Stimulated activated CD8-positive, alpha-beta memory T cell treated with anti-CD3 and anti-CD28 coated beads, Interleukin-2, amount 100 ng/mL, for 1 hour (primary cell): ENCODE results near the gene ALPP.
"Not testable (repeated sequence)": the region's sequence is repeated elsewhere in the genome, so short reads cannot be mapped to it uniquely, and the experiment has no call there.

Experiments
- DNase-seq, 2 donors: peaks; one replicate each; pipeline ENCODE4 v3.0.0-alpha.2; 2020; ENCODE audit warnings: low read depth in 2 of 2

ALPP gene

DNA sequence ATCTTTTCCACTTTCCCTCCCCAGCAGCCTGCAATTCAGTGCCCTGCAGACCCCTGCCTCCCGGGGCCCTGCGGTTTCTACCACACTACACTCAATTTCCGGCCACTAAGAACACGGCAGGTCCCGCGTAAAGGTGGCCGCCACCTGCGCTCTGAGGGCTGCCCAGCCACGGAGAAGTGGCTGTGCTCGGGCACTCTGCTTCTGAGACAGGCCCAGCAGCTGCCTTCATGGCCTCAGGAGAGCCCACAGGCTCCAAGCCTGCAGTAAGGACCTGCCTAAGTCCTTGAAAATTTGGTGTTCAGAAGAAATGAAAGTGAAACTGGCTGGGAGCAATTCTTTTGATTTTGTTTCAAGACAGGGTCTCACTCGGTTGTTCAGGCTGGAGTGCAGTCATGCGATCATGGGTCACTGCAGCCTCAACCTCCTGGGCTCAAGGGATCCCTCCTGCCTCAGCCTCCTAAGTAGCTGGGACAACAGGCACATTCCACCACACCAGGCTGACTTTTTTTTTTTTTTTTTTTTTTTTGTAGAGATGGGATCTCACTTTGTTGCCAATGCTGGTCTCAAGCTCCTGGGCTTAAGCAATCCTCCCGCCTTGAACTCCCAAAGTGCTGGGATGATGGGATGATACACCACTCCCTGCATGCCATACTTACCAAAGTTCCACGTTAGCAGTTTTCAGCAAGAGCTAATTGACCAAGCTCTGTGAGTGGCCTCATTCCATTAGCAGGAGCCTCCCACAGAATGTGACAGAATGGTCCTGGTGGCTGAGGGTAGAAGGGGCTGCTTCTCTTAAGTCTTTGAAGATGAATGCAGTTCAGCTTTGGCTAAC lies 14.6 kb upstream of the ALPP start:
- DNase-seq = no peak

DNA sequence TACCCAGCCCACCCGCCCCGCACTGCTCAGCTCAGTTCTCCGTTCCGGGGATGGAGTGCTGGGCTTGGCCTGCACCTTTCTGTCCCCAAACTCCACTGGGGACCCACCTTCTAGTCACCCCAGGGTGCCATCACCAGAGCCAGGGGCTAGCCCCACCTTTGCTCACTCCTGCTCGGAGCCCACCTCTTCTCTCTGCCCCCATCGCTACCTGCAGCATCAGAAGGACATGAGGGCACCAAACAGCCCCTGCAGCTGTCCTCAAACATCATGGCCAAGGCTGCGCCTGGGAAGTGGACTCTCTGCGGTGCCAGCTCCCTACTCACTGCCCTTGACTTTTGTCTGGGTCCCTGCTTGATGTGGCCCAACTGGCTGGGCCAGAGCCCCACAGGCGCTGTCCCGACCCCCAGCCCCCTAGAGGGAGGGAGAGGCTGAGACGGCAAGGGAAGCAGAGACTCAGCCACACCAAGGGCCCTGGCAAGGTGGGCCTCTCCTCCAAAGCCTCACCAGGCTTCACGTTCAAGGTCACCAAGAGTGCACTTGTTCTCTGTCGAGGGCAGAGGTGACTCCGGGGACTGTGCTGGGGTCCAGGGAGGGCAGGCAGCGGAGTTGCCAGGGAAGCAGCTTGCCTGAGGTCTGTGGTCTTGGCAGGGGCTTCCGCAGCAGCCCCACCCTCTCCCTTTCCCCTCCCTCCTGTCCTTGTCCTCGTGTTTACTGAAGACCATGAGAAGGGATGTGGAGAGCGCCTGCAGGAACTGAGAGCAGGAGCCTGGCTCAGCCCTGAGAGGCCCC lies 13.6 kb upstream of the ALPP start:
- not testable (repeated sequence) for DNase-seq

DNA sequence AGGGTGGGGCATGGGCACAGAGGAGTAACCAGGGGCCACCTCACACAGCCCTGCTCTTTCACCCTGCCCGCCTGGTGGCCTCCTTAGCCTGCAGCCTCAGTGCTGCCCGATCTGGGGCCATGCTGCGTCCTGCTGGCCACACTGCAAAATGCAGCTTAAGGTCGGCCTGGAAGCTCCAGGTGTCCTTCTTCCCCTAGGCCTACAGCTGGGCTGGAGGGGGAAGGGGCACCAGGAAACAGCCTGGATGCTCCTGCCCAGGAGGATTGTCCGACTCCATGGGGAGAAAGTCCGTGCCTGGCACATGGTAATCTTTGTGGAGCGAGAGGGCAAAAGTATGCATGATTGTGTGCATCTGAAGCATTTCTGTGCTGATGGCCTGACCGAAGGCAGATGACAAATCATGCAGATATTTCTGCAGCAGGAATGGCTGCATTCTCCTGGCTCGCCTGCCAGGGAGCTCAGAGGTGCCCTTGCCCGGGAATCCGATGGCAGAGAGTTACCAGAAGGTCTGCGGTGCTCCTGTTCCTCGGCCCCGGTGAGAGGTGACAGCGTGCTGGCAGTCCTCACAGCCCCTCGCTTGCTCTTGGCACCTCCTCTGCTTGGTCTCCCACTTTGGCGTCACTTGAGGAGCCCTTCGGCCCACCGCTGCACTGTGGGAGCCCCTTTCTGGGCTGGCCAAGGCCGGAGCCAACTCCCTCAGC lies 12.8 kb upstream of the ALPP start:
- no peak for DNase-seq

DNA sequence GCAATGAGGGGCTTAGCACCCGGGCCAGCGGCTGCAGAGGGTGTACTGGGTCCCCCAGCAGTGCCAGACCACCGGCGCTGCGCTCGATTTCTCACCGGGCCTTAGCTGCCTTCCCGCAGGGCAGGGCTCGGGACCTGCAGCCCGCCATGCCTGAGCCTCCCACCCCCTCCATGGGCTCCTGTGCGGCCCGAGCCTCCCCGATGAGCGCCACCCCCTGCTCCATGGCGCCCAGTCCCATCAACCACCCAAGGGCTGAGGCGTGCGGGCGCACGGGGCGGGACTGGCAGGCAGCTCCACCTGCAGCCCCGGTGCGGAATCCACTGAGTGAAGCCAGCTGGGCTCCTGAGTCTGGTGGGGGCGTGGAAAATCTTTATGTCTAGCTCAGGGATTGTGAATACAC lies 12.1 kb upstream of the ALPP start:
- DNase-seq = not testable (repeated sequence)

DNA sequence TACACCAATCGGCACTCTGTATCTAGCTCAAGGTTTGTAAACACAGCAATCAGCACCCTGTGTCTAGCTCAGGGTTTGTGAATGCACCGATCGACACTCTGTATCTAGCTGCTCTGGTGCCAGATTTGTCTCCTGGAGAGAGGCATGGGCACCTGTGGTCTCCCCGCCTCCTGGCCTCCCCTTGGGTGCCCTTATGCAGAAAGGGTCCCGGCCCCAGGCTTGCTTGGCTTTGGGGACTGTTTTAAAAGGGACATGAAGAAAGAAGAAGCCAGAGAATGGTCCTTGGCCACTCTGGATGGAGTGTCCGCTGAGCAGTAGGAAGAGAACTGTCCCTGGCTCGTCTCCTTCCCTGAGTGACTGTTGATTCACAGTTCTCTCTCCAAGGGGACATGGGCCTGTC lies 11.5 kb upstream of the ALPP start:
- no peak for DNase-seq

DNA sequence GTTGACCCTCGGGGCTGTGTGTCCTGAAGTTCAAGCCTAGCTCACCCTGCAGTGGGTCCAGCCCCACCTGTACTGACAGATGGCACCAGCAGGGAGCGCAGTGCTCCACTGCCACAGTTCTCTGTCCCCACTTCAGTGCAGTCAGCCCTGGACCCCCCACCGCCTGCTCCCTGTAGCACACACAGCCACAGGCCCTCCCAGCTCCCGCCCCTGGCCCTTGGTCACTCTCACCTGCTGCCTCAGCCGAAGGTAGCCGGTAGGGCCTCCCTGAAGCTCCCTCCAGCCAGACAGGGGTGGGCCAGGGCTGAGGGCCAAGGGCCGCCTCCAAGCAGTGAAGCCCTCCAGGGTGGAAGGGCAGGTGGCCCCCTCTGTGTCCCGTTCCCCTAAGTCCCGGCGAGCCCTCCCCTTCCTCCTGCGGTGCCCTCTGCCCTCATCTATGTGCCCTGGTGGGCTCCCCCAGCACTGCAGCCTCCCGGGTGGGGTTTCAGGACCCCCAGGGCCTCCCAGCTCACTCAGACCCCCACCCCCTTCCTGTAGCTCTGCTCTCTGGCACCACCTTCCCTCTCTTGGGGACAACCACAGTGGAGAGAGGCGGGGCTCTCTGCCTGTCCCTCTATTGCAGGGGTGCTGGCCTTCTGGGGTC lies 10.8 kb upstream of the ALPP start:
- DNase-seq = no peak

DNA sequence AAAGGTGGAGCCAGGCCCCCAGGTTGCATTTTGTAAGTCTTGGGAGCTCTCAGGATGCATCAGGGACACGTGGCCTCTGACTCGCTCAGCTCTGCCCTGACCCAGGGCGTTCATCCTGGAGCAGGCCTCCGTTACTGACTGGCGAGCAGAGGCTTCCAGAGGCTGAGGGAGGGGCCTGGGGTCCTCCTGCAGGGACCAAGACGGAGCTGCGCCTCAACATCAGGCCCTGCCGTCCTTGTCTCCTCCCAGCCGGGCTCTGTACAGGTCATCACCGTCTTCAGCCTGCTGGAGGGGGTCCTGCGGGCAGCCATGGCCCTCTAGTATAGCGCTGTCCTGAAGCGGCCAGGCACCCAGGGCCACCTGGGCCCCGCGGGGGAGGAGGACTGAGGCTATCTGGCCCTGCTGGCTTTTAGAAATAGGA lies 10.2 kb upstream of the ALPP start:
- DNase-seq = no peak

DNA sequence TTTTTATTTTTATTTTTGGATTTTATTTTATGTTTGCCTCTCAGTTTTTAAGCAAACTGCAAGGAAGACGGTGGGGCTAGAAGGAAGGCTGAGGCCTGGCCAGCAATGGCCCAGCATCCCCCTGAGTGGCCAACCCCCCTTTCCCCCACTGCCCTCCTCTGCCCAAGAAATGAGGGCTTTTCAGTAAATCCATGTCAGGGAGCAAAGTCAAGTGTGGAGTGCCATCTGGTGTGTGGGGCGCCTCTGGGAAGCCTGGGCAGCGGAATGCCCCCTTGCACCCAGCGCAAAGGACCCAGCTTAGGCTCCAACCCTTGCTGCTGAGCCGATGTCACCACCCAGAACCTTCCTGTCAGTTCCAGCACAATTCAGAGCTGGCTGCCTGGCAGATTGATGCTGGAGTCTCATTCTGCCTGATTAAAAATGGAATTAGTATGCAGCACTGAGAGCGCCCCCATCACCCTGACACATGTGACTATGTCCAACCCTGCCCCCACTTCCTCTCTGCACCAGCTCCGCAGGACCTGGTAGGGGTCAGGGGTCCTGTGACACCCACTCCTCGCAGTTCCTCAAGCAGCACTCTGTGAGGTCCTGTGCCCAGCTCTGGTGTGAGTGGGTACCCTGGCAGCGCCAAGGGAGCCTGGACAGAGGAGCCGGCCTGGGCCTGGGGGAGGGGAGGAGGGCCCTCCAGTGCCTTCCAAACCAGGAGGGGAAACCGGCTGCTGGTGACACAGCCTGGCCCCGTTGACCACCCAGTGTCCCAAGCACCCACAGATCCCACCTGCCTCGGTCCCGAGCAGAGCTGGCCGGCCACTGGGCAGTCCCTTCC lies 9.2 kb upstream of the ALPP start:
- no peak for DNase-seq

DNA sequence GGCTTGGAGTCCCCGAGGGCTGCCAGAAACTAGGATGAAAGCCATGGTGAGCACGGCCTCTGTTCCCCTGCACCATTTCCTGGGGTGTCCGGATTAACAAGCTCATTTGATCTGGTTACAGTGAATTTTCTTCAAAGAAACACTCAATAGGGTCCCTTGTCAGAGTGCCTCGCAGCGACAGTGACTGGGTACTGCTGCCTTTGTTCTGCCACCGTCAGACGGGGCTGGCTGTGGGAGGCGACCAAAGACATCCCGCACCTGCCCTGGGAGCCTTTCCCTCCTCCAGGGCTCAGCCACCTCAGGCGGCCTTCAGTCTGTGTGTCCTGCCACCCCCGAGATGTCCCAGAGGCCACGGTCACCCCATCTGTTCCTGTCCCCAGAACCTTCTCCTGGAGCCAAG lies 8.5 kb upstream of the ALPP start:
- not testable (repeated sequence) for DNase-seq

DNA sequence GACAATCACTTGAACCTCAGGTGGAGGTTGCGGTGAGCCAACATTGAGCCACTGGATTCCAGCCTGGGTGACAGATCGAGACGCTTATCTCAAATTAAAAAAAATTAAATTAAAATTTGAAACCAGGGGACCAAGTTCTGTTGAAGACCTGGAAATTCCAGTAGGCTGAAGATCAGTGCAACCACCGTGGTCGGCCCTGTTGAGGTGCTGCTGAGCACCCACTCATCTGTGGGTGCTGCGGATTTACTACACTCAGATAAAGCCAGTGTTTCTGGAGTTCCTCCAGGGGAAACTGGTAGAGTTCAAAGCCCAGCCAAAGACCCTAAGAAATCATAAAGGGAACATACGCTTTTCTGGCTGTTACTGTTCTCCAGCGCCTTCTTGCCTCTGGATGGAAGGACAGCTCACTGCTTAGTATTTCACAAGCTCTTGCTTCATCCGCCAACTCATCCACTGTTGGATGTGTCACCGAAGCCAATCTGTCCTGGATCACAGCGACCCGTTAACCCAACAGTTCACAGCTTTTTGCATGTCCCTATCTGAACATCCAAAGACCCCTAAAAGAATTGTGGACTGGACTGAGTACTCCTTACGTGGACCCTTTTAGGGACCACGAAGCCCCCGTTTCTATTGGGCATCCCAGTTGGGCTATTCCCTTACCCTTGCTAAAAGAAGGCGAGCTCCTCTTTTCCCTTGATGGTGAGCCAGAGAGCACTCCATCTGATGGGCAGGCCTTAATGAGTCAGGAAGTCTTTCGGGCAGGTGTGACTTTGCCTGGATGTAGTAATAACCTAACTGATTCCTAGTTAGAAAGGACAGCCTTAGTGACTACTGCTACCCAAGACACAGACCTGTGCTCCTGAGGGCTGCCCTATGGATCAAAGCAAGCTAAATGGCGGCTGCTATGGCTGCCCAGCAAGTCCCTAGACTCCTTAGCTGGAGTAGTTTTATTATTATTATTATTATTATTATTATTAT lies 6.0 kb upstream of the ALPP start:
- no peak for DNase-seq

DNA sequence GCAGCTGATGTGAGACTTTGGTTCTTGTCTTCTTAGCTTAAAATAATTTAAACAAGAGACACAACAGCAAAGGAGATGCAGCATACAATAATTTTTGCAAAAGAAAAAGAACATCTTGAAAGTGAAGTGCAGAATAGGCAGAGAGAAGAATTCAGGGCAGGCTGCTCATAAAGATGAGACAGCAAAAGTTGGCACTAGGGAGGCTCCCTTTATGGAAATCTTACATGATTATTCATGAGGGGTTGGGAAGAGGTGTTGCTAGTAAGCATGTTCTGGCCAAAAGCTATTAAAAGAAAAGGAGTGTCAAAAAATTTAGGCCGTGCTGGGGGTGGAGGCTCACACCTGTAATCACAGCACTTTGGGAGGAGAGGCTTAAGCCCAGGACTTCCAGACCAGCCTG lies 4.2 kb upstream of the ALPP start:
- DNase-seq = no peak

DNA sequence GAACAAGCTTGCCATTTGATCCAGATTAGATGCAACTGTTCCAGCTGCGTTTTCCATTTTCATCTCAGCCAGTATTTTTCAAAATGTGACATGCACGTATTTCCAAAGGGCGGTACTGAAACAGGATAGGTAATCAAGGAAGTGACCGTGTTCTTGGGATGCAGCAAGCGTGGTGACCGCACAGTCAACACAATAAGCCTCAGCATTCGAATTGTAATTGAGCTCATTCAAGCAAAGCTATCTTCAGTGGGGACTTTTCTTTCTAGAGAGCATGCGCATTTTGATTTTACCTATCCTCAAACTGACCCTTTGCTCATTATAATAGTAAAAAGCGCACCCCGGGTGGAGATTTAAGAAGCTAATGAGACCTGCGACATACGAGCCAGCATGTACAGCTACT lies 3.4 kb upstream of the ALPP start:
- no peak for DNase-seq

DNA sequence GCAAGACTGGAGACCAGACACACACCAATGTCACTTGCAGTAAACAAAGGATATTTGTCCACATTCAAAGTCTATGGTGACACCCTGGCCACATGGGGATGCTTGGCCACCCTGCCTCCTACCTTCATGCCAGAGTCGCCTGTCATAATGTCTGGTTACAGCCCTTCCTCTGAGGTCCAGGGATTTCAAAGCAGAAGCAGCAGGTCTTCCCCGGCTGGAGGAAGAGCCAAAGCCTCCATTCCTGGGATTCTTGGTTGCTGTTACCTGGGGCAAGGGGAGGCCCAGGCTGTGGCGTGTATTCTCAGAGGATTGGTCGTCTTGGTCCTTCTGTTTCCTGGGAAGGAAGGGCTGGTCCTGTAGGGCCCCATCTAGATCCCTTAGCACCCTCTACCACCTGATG lies 2.3 kb upstream of the ALPP start:
- no peak for DNase-seq

DNA sequence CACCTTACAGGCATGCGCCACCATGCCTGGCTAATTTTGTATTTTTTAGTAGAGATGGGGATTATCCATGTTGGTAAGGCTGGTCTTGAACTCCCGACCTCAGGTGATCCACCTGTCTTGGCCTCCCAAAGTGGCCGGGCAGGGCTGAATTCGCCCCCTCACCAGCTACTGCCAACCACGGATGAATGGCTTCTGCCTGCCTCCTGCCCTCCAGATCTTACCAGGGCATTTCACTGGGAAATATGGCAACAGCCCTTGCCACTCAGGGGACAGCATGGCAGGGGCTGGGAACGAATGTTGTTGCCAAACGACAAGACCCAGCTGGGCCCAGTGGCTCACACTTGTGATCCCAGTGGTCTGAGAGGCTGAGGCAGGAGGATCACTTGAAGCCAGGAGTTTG lies 1.8 kb upstream of the ALPP start:
- no peak for DNase-seq

DNA sequence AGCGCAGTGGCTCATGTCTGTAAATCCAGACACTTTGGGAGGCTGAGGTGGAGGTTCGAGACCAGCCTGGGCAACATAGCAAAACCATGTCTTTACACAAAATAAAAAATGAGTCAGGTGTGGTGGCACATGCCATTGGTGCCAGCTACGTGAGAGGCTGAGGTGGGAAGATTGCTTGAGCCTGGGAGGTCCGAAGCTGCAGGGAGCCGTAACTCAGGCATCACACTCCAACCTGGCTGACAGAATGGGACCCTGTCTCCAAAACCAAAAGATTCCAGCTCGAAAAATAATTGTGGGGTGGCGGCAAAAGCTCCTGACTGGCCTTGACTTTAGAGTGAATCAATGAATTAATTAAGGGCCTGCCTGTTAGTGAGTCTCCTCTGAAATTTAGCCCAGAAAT lies 1.2 kb upstream of the ALPP start:
- DNase-seq = no peak

DNA sequence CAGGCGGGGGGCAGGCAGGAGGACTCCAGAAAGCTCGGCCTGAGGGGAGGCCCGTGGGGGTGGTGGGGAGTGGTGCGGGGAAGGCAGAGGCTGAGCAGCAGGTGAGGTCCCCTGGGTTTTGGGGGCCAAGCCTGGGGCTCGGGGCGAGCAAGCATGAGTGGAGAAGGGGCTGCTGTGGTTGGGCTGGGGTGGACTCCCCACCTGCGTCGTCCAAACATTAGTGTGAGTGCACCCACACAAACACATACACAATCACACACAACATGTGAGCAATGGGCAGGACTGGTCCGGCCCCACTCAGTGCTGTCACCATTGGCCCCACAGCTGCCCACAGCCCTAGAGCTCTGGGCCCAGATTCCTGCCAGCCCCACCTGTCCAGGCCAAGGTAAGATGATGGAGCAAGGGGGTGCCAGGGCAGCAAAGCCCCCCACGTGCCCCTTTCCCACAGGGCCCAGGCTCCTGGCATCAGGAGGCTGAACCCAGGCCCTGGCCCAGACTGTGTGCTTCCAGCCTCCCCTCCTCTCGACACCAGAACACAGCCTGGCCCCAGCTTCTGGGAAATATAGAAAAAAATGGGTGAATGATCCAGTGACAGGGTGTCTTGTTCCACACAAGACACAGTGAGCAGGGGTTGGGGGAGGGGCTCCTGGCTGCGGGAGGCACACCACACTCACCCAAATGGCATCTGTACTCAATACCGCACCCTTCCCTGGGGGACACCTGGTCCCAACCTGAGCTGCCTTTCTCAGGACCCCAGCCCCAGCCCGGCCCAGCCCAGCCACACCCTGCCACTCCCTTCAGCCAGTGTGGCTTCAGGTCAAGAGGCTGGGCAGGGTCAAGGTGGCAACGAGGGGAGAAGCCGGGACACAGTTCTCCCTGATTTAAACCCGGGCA lies 463 bp upstream of the ALPP start:
- no peak for DNase-seq

DNA sequence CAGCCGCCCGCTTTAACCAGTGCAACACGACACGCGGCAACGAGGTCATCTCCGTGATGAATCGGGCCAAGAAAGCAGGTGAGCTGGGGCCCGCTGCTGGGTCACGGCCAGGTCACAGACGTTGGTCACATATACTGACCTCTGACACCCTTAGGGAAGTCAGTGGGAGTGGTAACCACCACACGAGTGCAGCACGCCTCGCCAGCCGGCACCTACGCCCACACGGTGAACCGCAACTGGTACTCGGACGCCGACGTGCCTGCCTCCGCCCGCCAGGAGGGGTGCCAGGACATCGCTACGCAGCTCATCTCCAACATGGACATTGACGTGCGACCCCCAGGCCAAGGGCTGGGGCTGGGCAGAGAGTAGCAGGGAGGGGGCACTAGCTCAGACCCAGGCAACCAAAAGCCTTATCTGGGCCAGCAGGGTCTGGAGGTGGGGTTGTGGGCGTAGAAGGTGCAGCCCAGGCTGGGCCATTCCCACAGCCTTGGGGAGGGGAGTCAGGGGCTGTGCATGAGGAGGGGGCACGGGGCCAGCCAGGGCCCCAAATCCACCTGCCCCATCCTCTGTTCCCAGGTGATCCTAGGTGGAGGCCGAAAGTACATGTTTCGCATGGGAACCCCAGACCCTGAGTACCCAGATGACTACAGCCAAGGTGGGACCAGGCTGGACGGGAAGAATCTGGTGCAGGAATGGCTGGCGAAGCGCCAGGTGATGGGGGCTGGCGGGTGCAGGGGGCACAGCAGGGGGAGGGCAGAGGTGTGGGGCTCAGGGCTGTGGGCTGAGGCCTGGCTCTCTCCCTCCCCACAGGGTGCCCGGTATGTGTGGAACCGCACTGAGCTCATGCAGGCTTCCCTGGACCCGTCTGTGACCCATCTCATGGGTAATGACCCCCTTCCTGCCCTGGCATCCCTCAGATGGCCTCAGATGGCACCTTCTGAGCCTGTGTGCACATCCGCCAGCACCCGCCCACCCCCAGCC lies 1.3 kb downstream of the ALPP start:
- DNase-seq = not testable (repeated sequence)
